IPS DF 6.9 (cell line): ENCODE measurements around the gene BTBD18.

Experiments used
- DNase-seq: peaks from one replicate; pipeline ENCODE4 v3.0.0-alpha.2; 2013; ENCODE audit warnings: low read depth, low spot score
- H3K27ac ChIP-seq: one replicate; pipeline ENCODE4 v1.5.1; 2013; ENCODE audit warnings: low read length, control low read depth
- H3K27me3 ChIP-seq: 2 replicates; pipeline ENCODE4 v1.6.1; 2013; ENCODE audit warnings: mild to moderate bottlenecking, low read length; ENCODE audit not compliant: control insufficient read depth, insufficient read depth
- H3K36me3 ChIP-seq: 2 replicates; pipeline ENCODE4 v1.6.1; 2013; ENCODE audit warnings: low read length; ENCODE audit not compliant: control insufficient read depth, insufficient read depth
- H3K4me1 ChIP-seq: 2 replicates; pipeline ENCODE4 v1.6.1; 2013; ENCODE audit warnings: low read length; ENCODE audit not compliant: control insufficient read depth, insufficient read depth
- H3K4me3 ChIP-seq: 2 replicates; pipeline ENCODE4 v1.5.1; 2013; ENCODE audit warnings: mild to moderate bottlenecking, low read length
- H3K9me3 ChIP-seq: 2 replicates; pipeline ENCODE4 v1.6.1; 2013; ENCODE audit warnings: low read length, inconsistent platforms; ENCODE audit not compliant: control insufficient read depth, insufficient read depth
- WGBS: extraction: QIAGEN DNeasy Blood & Tissue Kit; methylation state at CpG from one replicate; pipeline ENCODE4 v1.1.7; 2013; ENCODE audit warnings: mixed read lengths, missing lambda C conversion rate; ENCODE audit not compliant: insufficient read length, insufficient coverage; 5-methylcytosine and 5-hydroxymethylcytosine counted together

BTBD18 gene

DNA sequence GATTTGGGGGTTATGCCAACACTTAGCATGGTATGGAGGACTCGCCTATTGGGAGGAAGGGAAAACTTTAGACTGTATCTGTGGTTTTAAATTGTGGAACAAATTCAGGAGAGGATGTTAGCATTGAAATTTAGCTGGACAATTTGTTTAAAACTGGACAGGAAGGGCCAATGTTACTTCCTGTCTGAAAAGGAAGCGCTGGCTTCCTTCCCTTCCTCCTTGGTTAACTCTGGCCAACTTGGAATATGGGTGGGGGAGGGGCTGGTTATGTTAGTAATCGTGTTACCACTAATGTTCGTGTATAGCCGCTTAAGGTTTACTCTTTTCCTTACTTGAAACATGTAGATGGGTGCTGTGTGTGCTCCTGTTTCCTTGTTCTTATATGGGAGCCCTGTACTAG is 23.9 kb upstream of the BTBD18 start:
- WGBS: no CpG with 5 or more reads among the region's 5 CpGs
- Histone ChIP-seq H3K4me3 (no peak overlapping the region), H3K9me3 (no peaks in the 10 kb centered on the region), H3K36me3 (no peaks in the 10 kb centered on the region), H3K27ac (no peak overlapping the region), H3K27me3 (no peaks in the 10 kb centered on the region), H3K4me1 (peaks cover 9% of the 10 kb centered on the region; the same call in 1 of the 2 replicates)
- DNase-seq: no peak

DNA sequence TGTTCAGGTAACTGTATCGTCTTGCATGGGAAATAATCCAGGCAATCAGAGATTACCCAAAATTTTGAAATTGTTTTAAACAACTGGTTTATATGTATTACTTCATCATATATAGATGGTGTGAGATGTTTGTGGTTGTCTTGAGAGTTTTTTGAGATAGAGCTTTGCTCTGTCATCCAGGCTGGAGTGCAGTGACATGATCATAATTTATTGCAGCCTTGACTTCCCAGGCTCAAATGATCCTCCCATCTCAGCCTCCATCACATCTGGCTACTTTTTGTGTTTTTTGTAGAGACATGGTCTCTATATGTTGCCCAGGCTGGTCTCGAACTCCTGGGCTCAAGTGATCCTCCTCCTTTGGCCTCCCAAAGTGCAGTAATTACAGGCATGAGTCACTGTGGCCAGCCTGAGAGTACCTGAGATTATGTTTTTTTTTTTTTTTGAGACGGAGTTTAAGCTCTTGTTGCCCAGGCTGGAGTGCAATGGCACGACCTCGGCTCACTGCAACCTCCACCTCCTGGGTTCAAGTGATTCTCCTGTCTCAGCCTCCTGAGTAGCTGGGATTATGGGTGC is 21.5 kb upstream of the BTBD18 start:
- H3K4me3 ChIP-seq: no peak overlapping the region
- WGBS: no CpG with 5 or more reads among the region's 5 CpGs
- H3K36me3 ChIP-seq: no peaks in the 10 kb centered on the region
- peaks cover 5% of the 10 kb centered on the region; the same call in 1 of the 2 replicates for H3K4me1 ChIP-seq
- no peak for DNase-seq
- H3K27me3 ChIP-seq: no peaks in the 10 kb centered on the region
- no peak overlapping the region for H3K27ac ChIP-seq
- no peaks in the 10 kb centered on the region for H3K9me3 ChIP-seq

DNA sequence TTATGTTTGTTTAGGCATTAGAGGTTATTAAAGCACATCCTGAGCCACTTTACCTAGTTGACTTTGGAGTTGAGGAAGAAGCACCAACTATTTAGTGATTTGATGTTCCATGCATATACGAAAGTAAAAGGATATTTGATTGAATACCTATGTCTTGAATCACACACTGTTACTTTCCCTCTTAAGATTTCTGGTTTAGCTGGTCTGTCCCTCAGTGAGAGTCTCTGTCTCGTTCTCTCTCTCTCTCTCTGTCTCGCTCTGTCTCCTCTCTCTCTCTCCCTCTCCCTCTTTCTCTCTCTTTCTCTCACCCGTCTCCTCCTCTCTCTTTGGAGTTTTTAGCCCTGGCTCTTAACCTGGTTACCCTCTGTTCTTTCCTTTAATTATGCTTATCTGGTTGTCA is 20.9 kb upstream of the BTBD18 start:
- DNase-seq: no peak
- no CpG with 5 or more reads among the region's 4 CpGs for WGBS
- H3K4me3 ChIP-seq: no peak overlapping the region
- H3K36me3 ChIP-seq: no peaks in the 10 kb centered on the region
- H3K9me3 ChIP-seq: no peaks in the 10 kb centered on the region
- no peaks in the 10 kb centered on the region for H3K27me3 ChIP-seq
- peaks cover 5% of the 10 kb centered on the region; the same call in 1 of the 2 replicates for H3K4me1 ChIP-seq
- no peak overlapping the region for H3K27ac ChIP-seq

DNA sequence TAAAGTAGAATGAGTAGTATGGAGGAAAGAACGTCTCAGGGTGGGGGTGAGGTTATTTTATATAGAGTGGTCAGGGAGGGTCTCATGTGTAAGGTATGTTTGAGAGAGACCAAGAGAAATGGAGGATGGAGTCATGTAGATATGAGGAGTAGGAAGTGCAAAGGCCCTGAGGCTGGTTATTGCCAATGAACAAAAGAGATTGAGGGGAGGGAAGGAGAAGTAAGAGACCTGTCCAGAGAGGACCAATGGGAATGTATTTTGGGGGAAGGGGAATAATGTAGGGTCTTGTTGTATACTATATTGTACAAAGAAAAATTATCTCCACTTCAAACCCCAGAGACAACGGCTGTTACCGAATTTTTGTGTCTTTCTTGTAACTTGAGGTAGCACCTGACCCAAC is 19.7 kb upstream of the BTBD18 start:
- Histone ChIP-seq H3K36me3 (no peaks in the 10 kb centered on the region), H3K27ac (no peak overlapping the region), H3K27me3 (no peaks in the 10 kb centered on the region), H3K9me3 (no peaks in the 10 kb centered on the region), H3K4me1 (peaks cover 3% of the 10 kb centered on the region; the same call in 1 of the 2 replicates), H3K4me3 (no peak overlapping the region)
- WGBS: 100% methylated on average over 1 of the region's 3 CpGs
- no peak for DNase-seq

DNA sequence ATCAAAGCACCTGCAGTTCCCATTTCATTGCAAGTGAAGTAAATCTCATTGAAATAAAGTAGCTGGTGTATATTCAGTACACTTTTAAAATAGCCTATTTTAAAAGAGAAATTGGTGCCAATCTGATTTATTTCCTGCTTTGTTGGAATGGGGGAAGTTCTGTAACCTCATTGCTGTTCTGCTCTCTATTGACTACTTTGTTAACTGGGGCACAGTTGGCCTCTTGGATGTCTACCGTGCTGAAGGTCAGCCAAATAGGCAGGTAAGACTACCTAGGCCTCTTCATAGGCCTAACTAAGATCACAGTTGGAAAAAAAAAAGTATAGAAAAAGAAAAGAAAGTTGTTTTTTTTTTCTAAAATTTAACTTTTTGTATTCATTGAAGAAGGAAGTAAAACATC is 19.2 kb upstream of the BTBD18 start:
- Histone ChIP-seq H3K9me3 (no peaks in the 10 kb centered on the region), H3K36me3 (no peaks in the 10 kb centered on the region), H3K27ac (no peak overlapping the region), H3K4me3 (no peak overlapping the region), H3K4me1 (0 out of 2 replicates have a peak, but pooled peaks cover 1% of the 10 kb centered on the region), H3K27me3 (no peaks in the 10 kb centered on the region)
- no CpG with 5 or more reads among the region's 1 CpG for WGBS
- DNase-seq: no peak

DNA sequence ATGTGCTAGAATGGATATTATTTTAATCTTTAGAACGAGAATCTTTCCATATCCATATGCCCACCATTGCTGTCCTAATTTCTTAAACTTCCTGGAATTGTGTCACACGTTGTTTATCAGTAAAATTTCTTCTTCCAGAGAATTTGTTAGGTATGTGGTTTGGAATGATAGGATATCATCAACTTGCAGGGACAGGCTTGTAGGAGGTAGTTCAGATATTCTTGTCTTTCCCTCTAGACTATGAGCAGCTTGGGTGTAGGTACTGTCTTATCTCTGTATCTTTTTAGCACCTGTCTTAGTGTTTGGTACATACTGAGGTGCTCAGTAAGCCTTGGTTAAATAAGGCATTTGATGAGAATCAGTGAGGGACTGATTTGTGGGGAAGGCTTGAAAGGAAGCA is 13.4 kb upstream of the BTBD18 start:
- no peak for DNase-seq
- H3K4me3 ChIP-seq: no peak overlapping the region
- H3K27me3 ChIP-seq: no peaks in the 10 kb centered on the region
- peaks cover 2% of the 10 kb centered on the region; the same call in 1 of the 2 replicates for H3K4me1 ChIP-seq
- H3K27ac ChIP-seq: no peak overlapping the region
- no peaks in the 10 kb centered on the region for H3K9me3 ChIP-seq
- H3K36me3 ChIP-seq: no peaks in the 10 kb centered on the region
- no CpG with 5 or more reads among the region's 2 CpGs for WGBS

DNA sequence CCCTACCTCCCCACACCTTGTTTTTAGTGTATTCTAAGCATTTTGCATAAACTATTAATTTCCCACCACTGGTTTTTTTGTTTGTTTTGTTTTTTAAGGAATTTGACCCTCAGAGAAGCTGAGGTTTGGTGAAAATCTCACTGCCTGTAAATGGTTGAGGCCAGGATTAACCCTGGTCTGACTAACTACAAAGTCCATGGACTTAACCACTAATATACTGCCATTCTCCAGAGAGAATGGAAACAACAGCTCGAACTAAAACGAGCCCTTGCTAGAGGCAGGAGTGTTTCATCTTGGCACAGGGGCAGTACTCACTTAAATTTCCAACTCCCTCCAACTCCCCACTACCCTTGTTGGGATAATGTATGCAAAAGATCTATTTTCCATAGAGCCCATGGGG is 12.9 kb upstream of the BTBD18 start:
- no CpG with 5 or more reads among the region's 2 CpGs for WGBS
- no peak overlapping the region for H3K4me3 ChIP-seq
- peaks cover 2% of the 10 kb centered on the region; the same call in 1 of the 2 replicates for H3K4me1 ChIP-seq
- no peak overlapping the region for H3K27ac ChIP-seq
- no peaks in the 10 kb centered on the region for H3K36me3 ChIP-seq
- no peaks in the 10 kb centered on the region for H3K9me3 ChIP-seq
- DNase-seq: no peak
- no peaks in the 10 kb centered on the region for H3K27me3 ChIP-seq

DNA sequence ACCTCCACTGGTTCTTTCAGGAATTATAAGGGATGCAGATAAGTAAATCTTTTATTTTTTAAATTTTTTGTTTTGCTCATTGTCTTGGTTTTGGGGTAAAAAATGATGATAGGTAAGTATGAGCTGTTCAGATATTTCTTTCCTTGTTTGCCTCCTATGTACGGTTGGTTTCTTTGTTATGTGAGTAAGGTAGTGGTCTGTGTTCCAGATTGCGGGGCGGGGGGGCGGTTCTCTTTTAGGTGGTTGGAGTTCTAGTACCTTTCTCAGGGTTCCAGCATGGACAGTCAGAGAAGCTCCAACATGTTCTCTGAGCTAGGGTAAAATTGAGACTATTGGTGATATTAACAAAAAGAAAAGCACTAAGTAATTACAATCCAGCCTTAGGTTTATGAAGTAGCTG is 12.4 kb upstream of the BTBD18 start:
- H3K27ac ChIP-seq: no peak overlapping the region
- no peaks in the 10 kb centered on the region for H3K27me3 ChIP-seq
- peaks cover 2% of the 10 kb centered on the region; the same call in 1 of the 2 replicates for H3K4me1 ChIP-seq
- H3K36me3 ChIP-seq: no peaks in the 10 kb centered on the region
- no CpG with 5 or more reads among the region's 4 CpGs for WGBS
- DNase-seq: no peak
- no peaks in the 10 kb centered on the region for H3K9me3 ChIP-seq
- peak overlapping the region; percentile 32; the same call in 1 of the 2 replicates for H3K4me3 ChIP-seq

DNA sequence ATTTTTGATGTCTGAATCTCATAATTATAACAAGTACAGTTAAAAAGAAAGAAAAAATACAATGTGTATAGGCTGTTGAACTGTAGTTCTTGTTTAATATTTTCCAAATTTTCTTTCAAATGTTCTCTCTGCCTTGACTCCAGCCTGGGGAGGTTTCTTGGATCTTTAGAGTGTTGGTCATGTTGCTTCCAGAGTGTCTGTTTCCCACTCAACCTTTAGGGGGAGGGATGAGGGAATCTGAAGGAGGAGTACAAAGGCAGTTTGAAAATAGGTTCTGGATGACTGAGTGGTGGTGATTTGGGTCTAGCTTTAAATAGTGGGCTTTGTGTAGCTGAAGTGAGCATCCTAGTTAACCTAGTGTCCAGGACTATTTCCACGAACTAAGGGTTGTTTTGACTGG is 11.9 kb upstream of the BTBD18 start:
- no peaks in the 10 kb centered on the region for H3K9me3 ChIP-seq
- no peaks in the 10 kb centered on the region for H3K36me3 ChIP-seq
- H3K4me1 ChIP-seq: peaks cover 2% of the 10 kb centered on the region; the same call in 1 of the 2 replicates
- DNase-seq: no peak
- H3K27ac ChIP-seq: no peak overlapping the region
- H3K27me3 ChIP-seq: no peaks in the 10 kb centered on the region
- peak overlapping the region; percentile 32; the same call in 1 of the 2 replicates for H3K4me3 ChIP-seq
- no CpG with 5 or more reads among the region's 1 CpG for WGBS

DNA sequence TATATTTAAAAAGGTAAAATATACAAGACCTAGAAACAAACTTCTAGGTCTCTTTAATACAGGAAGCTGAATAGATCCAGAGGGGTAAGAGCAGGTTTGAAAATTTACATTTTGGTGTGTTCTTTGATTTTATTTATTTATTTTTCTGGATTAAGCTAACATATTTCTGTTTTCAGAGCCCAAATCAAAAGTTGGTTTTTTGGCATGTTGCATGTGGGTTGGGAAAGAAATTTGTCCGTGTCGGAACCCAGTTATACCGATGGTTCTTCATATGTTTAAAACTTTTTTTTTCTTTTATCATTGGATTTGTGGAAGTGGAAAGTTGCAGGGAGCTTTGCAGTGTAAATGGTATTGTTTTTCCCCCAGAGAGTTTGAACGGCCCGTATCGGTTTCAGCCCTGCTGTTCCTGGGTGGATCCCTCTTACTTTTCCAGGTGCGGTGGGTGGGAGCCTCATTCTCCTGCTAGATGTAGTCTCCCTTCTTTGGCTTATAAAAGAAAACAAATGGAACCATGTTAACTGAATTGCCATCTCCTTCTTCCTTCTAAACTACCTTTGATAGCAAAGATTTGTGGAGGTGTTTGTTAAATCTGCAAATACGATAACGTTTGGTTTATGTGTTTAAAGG is 10.7 kb upstream of the BTBD18 start:
- H3K27me3 ChIP-seq: no peaks in the 10 kb centered on the region
- no peak for DNase-seq
- no peaks in the 10 kb centered on the region for H3K36me3 ChIP-seq
- H3K4me1 ChIP-seq: peaks cover 2% of the 10 kb centered on the region; the same call in 1 of the 2 replicates
- WGBS: no CpG with 5 or more reads among the region's 9 CpGs
- H3K4me3 ChIP-seq: peak overlapping the region; percentile 84
- no peak overlapping the region for H3K27ac ChIP-seq
- no peaks in the 10 kb centered on the region for H3K9me3 ChIP-seq
